ENCODE data around the gene NFIA. TPM values are rescaled to one million over a fixed set of nuclear protein-coding genes. Genes with fewer than 3 reads are reported as not detected.
A peak's percentile ranks its signal among the peaks of the same experiment; 100 is the strongest.

The NFIA gene
- total RNA-seq, 1 donor from 2014 or later, result 68.1 TPM

- DNase-seq, result peak; percentile 56
These were observed 1.6 kb downstream of the NFIA start for GRCh38 chr1:61083807-61084440.

GRCh38 chr1:61084491-61085031 lies 2.2 kb downstream of the NFIA start:
- DNase-seq, result peak; percentile 56

DNA sequence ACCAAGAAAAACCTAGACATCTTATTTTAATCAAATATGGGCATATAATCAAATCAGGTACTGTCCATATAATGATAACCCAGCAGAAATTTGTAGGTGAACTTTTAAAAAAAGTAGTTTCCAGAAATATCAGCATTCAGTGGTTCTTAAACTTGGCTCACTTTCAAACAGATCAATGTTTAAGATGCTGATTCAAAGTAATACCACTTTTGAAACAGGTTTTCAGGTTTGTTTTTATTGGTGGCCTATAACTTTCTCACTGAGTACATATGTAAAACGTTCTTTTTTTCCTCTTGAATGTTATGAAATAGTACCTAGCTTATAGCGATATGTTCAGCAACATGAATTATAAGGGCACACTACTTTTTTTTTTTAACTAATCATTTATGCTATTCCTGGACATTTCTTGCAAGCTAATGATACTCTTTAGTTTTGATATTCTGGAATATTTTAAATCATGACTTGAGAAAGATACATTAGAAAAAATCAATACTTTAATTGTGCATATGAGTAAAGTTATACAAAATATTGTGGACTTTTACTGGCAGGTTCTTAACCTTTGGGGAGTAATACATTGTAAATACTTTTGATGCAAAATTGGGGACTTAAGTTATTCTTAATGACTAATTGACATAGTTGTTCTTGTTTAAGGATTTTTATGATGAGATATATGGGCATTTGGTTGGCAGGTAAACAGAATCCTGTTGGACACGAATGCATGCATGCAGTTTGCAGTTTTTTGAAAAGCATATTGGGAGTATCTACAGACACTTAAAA lies 3.0 kb downstream of the NFIA start:
- no peak for DNase-seq

- no peak for DNase-seq
These were observed 3.8 kb downstream of the NFIA start for GRCh38 chr1:61085983-61086644.

GRCh38 chr1:61087571-61087970 lies 5.2 kb downstream of the NFIA start:
- no peak for DNase-seq

- DNase-seq, result no peak
These were observed 6.0 kb downstream of the NFIA start for GRCh38 chr1:61088163-61088974.

DNA sequence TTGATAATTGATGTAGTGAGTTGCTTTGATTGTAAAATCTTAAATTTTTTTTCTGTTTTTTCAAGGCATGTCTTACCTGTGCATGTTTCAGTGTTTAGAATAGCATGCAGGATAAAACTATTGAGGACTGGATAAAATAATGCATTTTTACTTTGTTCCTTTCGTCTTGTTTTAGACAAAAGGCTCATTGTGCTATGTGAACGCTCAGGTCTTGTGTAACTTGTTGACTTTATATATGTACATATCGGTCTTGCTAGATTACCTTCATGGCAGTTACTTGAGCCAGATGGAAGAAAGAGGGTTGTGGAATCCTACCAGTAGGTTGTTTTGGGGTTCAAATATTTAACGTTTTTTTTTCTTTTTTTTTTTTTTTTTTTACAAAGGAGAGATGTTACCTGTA lies 7.0 kb downstream of the NFIA start:
- no peak for DNase-seq

- DNase-seq, result no peak
These were observed 7.4 kb downstream of the NFIA start for GRCh38 chr1:61089741-61090140.

DNA sequence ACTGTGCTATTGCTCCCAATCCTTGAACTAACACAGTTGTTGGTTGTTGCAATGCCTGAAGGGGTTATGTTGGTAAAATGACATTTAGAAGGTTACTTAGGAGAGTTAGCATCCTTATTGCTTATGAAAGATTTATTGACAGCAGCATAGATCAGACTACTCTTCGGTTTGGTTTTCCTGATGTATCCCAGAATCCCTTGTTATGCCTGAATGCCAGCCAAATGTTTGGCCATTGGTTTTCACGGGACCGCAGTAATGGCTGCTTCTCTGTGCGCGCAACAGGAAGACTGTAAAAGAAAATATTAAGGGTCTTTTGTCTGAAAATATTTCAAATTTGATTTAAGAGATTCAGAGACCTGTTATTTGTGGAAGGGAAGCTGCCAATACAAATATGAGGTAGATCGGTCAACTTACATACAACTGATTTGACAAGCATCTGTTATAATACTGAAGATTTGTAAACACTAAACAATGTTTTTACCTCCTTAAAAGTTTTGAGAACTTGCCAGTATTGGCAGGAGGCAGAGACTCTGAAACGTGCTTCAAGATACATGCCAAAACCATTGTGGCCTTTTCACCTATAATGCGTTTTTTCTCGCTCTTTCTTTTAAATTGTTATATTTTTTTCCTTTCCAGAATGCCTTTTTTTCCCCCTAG lies 8.3 kb downstream of the NFIA start:
- no peak for DNase-seq

GRCh38 chr1:61091455-61091854 lies 9.1 kb downstream of the NFIA start:
- no peak for DNase-seq

GRCh38 chr1:61092642-61093041 lies 10.3 kb downstream of the NFIA start:
- no peak for DNase-seq

- DNase-seq, result no peak
These were observed 11.3 kb downstream of the NFIA start for GRCh38 chr1:61093525-61094137.

GRCh38 chr1:61094677-61095469 lies 12.5 kb downstream of the NFIA start:
- no peak for DNase-seq

DNA sequence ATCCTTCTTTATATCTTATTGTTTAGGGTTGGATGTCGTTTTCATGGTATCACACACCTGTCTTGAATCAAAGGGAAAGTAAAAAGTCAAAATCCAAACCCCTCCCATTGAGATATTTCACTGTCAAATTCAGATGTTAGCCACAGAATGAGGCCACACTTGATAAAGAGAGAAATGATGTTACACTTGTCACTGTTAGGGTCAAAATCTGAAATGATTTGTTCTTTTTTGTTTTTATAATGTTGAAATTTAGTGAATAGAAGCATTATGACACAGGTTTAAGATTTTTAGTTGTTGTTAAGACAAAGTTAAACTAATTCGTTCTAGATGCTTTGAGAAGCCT lies 13.1 kb downstream of the NFIA start:
- no peak for DNase-seq

DNA sequence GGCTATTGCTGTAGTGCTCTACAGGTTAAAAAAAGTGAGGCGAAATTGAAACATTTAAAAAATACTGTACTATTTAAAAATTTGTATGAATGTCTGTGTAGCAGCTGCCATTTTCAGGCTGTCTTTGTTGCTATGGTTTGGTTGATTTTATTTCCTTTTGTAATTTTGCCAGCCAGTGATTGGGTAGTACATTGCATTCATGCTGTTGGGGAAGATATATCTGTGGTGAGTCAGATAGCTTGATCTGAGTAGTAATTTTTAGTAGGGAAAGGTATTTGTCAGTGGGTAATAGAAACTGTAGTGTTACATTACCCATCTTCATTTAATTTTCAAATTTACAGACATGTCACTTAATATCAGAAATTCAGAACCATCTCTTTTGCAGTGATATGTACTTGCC lies 15.0 kb downstream of the NFIA start:
- DNase-seq, result no peak

DNA sequence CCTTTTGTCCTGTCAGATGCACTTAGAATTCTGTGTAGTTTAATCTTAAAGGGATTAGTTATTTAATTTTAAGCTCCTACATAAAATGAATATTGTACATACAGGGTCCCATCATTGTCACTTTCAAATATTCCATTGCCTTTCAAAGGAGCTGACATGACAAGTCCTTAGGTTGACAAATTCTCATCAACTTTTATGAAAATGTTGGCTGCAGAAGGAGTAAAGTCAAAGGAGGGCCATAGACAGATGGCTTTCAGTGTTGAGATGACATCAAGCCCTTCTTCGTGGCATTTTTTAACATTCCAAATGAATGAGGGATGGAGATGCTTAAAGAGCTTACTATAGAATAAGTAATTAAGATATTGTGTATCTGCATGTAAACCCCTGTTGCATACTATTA lies 15.4 kb downstream of the NFIA start:
- no peak for DNase-seq

DNA sequence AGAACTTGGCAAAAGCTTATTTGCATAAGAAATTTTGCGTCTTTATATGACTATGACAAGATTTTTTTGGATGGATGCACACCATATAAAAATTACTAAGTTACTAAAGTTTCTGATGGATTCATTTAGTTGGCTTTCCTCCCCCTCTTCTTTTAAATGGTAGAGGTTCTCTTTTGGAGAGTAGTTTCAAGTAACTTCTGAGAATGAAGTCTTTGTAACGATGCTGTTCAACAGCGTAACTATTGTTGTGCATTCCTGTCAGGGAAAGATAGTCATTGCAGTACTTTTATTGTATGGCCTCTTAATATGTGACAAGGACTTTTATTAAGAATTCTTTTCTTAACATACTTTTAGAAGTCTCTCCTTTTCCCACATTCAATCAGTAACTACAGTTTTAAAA lies 16.0 kb downstream of the NFIA start:
- no peak for DNase-seq

DNA sequence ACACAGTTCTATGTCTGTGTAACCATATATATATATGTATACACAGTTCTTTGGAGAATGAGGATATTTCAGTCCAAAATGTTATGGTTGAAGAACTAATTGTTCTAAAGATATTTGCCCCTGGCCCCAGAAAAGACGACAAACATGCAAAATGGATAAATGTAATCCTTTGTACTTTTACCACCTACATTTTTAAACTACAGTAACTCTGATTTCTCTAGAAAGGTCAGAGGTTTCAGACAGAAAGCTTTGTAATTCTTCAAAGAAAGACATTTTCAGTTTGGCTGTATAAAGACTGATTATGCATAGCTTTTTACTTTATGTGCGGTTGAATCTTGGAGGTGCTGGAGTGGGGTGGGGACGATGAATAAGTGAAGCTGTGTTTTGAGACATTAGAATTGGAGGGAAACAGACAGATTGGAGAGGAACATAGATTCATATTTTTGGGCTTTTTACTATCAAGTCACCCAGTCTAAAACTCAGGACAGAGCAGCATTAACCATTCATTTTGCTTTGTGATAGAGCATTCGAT lies 16.6 kb downstream of the NFIA start:
- DNase-seq, result no peak

GRCh38 chr1:61100578-61100977 lies 18.2 kb downstream of the NFIA start:
- DNase-seq, result no peak

- DNase-seq, result no peak
These were observed 19.2 kb downstream of the NFIA start for GRCh38 chr1:61101536-61101935.
